Heart left ventricle (tissue), 16 donors: ENCODE data around the gene PDCD1. TPM values are rescaled to one million over a fixed set of nuclear protein-coding genes. Genes with fewer than 3 reads are reported as not detected.

Experiments
- ATAC-seq, 4 donors: fragments of 200-7000 bp; cut with Tn5 transposase; one replicate each; pipeline ENCODE4 v1.9.1; 2020 to 2022; ENCODE audit warnings: moderate library complexity in 4 of 4, mild to moderate bottlenecking in 3 of 4, moderate number of reproducible peaks in 1 of 4
- DNase-seq, 5 donors: peaks; one replicate each; pipeline ENCODE4 v3.0.0-alpha.2; 2020
- H3K27ac ChIP-seq, 12 donors: fragments of 200-600 bp; sonication (generic) in 4 of 12; one replicate each; pipeline versions ENCODE4 v1.5.0 to v1.8.0; 2016 to 2022; ENCODE audit warnings: mild to moderate bottlenecking in 2 of 12
- H3K27me3 ChIP-seq, 9 donors: fragments of 200-600 bp; sonication (generic) in 2 of 9; one replicate each; pipeline versions ENCODE4 v1.5.1 to v1.8.0; 2016 to 2022; ENCODE audit warnings: mild to moderate bottlenecking in 3 of 9
- H3K36me3 ChIP-seq, 9 donors: fragments of 200-600 bp; sonication (generic) in 2 of 9; one replicate each; pipeline versions ENCODE4 v1.5.0 to v1.8.0; 2018 to 2022; ENCODE audit warnings: mild to moderate bottlenecking in 2 of 9
- H3K4me1 ChIP-seq, 12 donors: fragments of 200-600 bp; sonication (generic) in 4 of 12; one replicate each; pipeline versions ENCODE4 v1.5.0 to v1.8.0; 2016 to 2022; ENCODE audit warnings: mild to moderate bottlenecking in 3 of 12
- H3K4me3 ChIP-seq, 12 donors: fragments of 200-600 bp; sonication (generic) in 4 of 12; one replicate each; pipeline versions ENCODE4 v1.5.0 to v1.8.0; 2017 to 2022; ENCODE audit warnings: mild to moderate bottlenecking in 9 of 12, moderate library complexity in 4 of 12
- H3K9me3 ChIP-seq, 12 donors: fragments of 200-600 bp; sonication (generic) in 4 of 12; one replicate each; pipeline versions ENCODE4 v1.5.0 to v1.8.0; 2016 to 2022; ENCODE audit warnings: mild to moderate bottlenecking in 1 of 12
- CTCF ChIP-seq, 12 donors: fragments of 200-600 bp; sonication (generic) in 4 of 12; IDR thresholded peaks; one replicate each; pipeline versions ENCODE4 v1.5.0 to v1.8.0; 2018 to 2022; ENCODE audit warnings: antibody characterized with exemption in 12 of 12, mild to moderate bottlenecking in 5 of 12
- POLR2A ChIP-seq, 2 donors: fragments of 450-650 bp; IDR thresholded peaks; one replicate each; pipeline ENCODE4 v1.6.1; 2017; ENCODE audit warnings: antibody characterized with exemption in 2 of 2, mild to moderate bottlenecking in 2 of 2, moderate library complexity in 2 of 2
- WGBS, 4 donors: extraction: QIAGEN DNeasy Blood & Tissue Kit in 2 of 4; methylation state at CpG; one replicate each; pipeline versions ENCODE4 v1.1.5 to v1.1.7; 2013 to 2018; 5-methylcytosine and 5-hydroxymethylcytosine counted together
- intact Hi-C, 10 donors: fragments of 100-400 bp; cut with DNase I; formaldehyde crosslinking; loops; one replicate each; pipeline versions ENCODE4 v1.11.1 to v1.14.2; 2022
- polyA plus RNA-seq, 2 donors: library from polyadenylated mRNA; stranded (reverse); fragments of 200-250 nt; gene quantifications; one replicate each; pipeline ENCODE4 v1.2.3, GENCODE V29; 2013
- total RNA-seq, 9 donors: library from RNA; depleted of rRNA in 2 of 9; stranded (reverse); fragments of >200 nt in 2 of 9; fragmentation: NEBNext Ultra II Directional in 3 of 9; extraction: Animal tissue kit (Norgen Biotek cat#: 25700) in 3 of 9; gene quantifications; one replicate each; pipeline versions ENCODE4 v1.1.0 to v1.2.4, GENCODE V29; 2016 to 2023
- donor health status: ischemic (EF 13 %, LVEDD 7.1; RV severe dilation, severe dysfunction).
- donor health status: healthy with polysubstance abuse.
- donor health status: DM: no; HTN: yes; CAD: no.
- donor health status: DM: no; HTN: no; CAD: no.
- donor health status: ischemic (EF 25% LVEDD 6.9; RV normal size, moderate dysfunction).
- donor health status: ischemic (EF 25% LVEDD 5.7; RV mildly dilated, moderate dysfunction).
- donor health status: healthy.
- donor health status: DM: yes; HTN: yes; CAD: no.
- donor health status: ischemic (EF 35%, LVEDD 5.7; RV mildly dilated, moderate dysfunction).
- donor health status: nonischemic (EF 11% LVEDD 7.7; RV severe dilation, severe dysfunction).
- donor health status: DM: yes; HTN: yes; CAD: no.
- donor health status: PGD.
- donor health status: ischemic (EF 29% LVEDD 5.4; RV normal size, mild dysfunction).
- donor health status: nonischemic (EF 23%, LVEDD 6.1; RV moderate dilation, normal function).

The PDCD1 gene
- total and polyA plus RNA-seq, 11 donors: 0.27 to 7.6 (median 1.4) TPM

GRCh38 chr2:241901018-241901380 is 42.3 kb upstream of the PDCD1 start:
- no peak overlapping the region for H3K4me3 ChIP-seq
- peak in 3 of 5 donors; percentile 15 to 50 (median 22) for DNase-seq
- no peak for ATAC-seq
- intact Hi-C loops: no loop called here
- H3K4me1 ChIP-seq: peaks cover 0 to 26% (median 4%) of the 10 kb centered on the region in 12 donors
- 71 to 85% (median 80%) methylated on average over 15 to 21 of the region's 21 CpGs for WGBS, 4 donors
- H3K9me3 ChIP-seq: no peaks in the 10 kb centered on the region
- peaks cover 0 to 30% (median 0%) of the 10 kb centered on the region in 9 donors for H3K27me3 ChIP-seq
- no peak for TF ChIP-seq CTCF (IDR thresholded peaks at IDR 0.05)
- TF ChIP-seq POLR2A (IDR thresholded peaks at IDR 0.05): no peak
- H3K27ac ChIP-seq: no peak overlapping the region
- H3K36me3 ChIP-seq: no peaks in the 10 kb centered on the region

- Histone ChIP-seq H3K9me3 (no peaks in the 10 kb centered on the region), H3K36me3 (no peaks in the 10 kb centered on the region), H3K27ac (no peak overlapping the region), H3K27me3 (peaks cover 0 to 30% (median 0%) of the 10 kb centered on the region in 9 donors), H3K4me3 (no peak overlapping the region), H3K4me1 (peaks cover 0 to 26% (median 4%) of the 10 kb centered on the region in 12 donors)
- WGBS, 4 donors: 72 to 79% (median 74%) methylated on average over 32 of the region's 32 CpGs
- peak in 3 of 5 donors; percentile 11 to 49 (median 33) for DNase-seq
- ATAC-seq: no peak
- TF ChIP-seq CTCF (IDR thresholded peaks at IDR 0.05) (no peak), POLR2A (IDR thresholded peaks at IDR 0.05) (no peak)
- intact Hi-C loops: no loop called here
Observed at GRCh38 chr2:241900251-241901017, 41.7 kb upstream of the PDCD1 start.

GRCh38 chr2:241898463-241899270 is 40.0 kb upstream of the PDCD1 start:
- Histone ChIP-seq H3K36me3 (no peaks in the 10 kb centered on the region), H3K4me1 (peaks cover 0 to 26% (median 4%) of the 10 kb centered on the region in 12 donors), H3K4me3 (no peak overlapping the region), H3K27ac (no peak overlapping the region), H3K9me3 (no peaks in the 10 kb centered on the region), H3K27me3 (peaks cover 0 to 30% (median 0%) of the 10 kb centered on the region in 9 donors)
- DNase-seq: peak in 3 of 5 donors; percentile 15 to 51 (median 26)
- WGBS, 4 donors: 84 to 90% (median 85%) methylated on average over 24 to 30 of the region's 30 CpGs
- ATAC-seq: no peak
- intact Hi-C loops: no loop called here
- TF ChIP-seq CTCF (IDR thresholded peaks at IDR 0.05) (no peak), POLR2A (IDR thresholded peaks at IDR 0.05) (no peak)
